Cardiac muscle cell (in vitro differentiated cells and primary cell): ENCODE results near the gene ACADVL. TPM values are rescaled to one million over a fixed set of nuclear protein-coding genes. Genes with fewer than 3 reads are reported as not detected.

Source experiments
- DNase-seq, 2 donors: peaks; one replicate each; pipeline versions ENCODE4 v3.0.0 to v3.0.0-alpha.2; 2010 to 2017; ENCODE audit warnings: low read depth in 1 of 2, low spot score in 1 of 2
- H3K27ac ChIP-seq: fragments of 200-600 bp; sonication (generic); 2 replicates; pipeline ENCODE4 v1.5.1; 2016
- H3K27me3 ChIP-seq: fragments of 200-600 bp; sonication (generic); 2 replicates; pipeline ENCODE4 v1.6.0; 2016; ENCODE audit warnings: control low read depth
- H3K36me3 ChIP-seq: fragments of 200-600 bp; sonication (generic); 2 replicates; pipeline ENCODE4 v1.5.1; 2016; ENCODE audit warnings: control low read depth
- H3K4me1 ChIP-seq: fragments of 200-600 bp; sonication (generic); 2 replicates; pipeline ENCODE4 v1.8.1; 2017; ENCODE audit warnings: low read depth, mild to moderate bottlenecking, mixed run types
- H3K4me3 ChIP-seq: fragments of 200-600 bp; sonication (generic); 2 replicates; pipeline ENCODE4 v1.5.1; 2016; ENCODE audit warnings: mild to moderate bottlenecking
- H3K9me3 ChIP-seq: fragments of 200-600 bp; sonication (generic); 2 replicates; pipeline ENCODE4 v1.5.1; 2017; ENCODE audit warnings: low read depth, mild to moderate bottlenecking, control low read depth
- CTCF ChIP-seq: IDR thresholded peaks from 2 replicates; pipeline ENCODE4 v1.5.1; 2012; ENCODE audit warnings: low read depth, mild to moderate bottlenecking, low read length
- polyA plus RNA-seq: library from polyadenylated mRNA; unstranded; fragments of >200 nt; fragmentation: Nextera tagmentation; extraction: Ambion mirVana; gene quantifications from 2 replicates; pipeline ENCODE4 v1.2.1, GENCODE V29; 2016
- total RNA-seq: library from RNA; depleted of rRNA; stranded (reverse); fragments of >200 nt; gene quantifications from 2 replicates; pipeline ENCODE4 v1.2.3, GENCODE V29; 2016

Gene ACADVL
- total and polyA plus RNA-seq, 2 experiments from 2014 or later, result 364 to 681 TPM

- Histone ChIP-seq H3K27ac (no peak overlapping the region), H3K4me1 (peaks cover under 1% of the 10 kb centered on the region), H3K27me3 (no peaks in the 10 kb centered on the region), H3K9me3 (no peaks in the 10 kb centered on the region), H3K36me3 (peaks cover 70% of the 10 kb centered on the region), H3K4me3 (no peak overlapping the region)
- no peak for TF ChIP-seq CTCF
- no peak for DNase-seq
These were observed 6.1 kb downstream of the ACADVL start for GRCh38 chr17:7225711-7226331.

GRCh38 chr17:7226721-7227710 is 7.3 kb downstream of the ACADVL start:
- Histone ChIP-seq H3K36me3 (peaks cover 68% of the 10 kb centered on the region), H3K27ac (no peak overlapping the region), H3K9me3 (no peaks in the 10 kb centered on the region), H3K4me3 (no peak overlapping the region), H3K27me3 (no peaks in the 10 kb centered on the region), H3K4me1 (no peaks in the 10 kb centered on the region)
- TF ChIP-seq CTCF, result no peak
- DNase-seq, result no peak

- no peak for TF ChIP-seq CTCF
These were observed 9.2 kb downstream of the ACADVL start for GRCh38 chr17:7228920-7229319.

GRCh38 chr17:7229504-7229903 is 9.8 kb downstream of the ACADVL start:
- Histone ChIP-seq H3K36me3 (peaks cover 46% of the 10 kb centered on the region), H3K27me3 (no peaks in the 10 kb centered on the region)

More at GRCh38 chr17:7228920-7229319, 9.2 kb downstream of the ACADVL start:
- Histone ChIP-seq H3K27ac (no peak overlapping the region), H3K9me3 (no peaks in the 10 kb centered on the region), H3K4me3 (no peak overlapping the region), H3K4me1 (peaks cover 4% of the 10 kb centered on the region), H3K36me3 (peaks cover 49% of the 10 kb centered on the region), H3K27me3 (no peaks in the 10 kb centered on the region)
- DNase-seq, result no peak

GRCh38 chr17:7232114-7232513 is 12.4 kb downstream of the ACADVL start:
- Histone ChIP-seq H3K36me3 (peaks cover 29% of the 10 kb centered on the region), H3K4me3 (no peak overlapping the region), H3K9me3 (no peaks in the 10 kb centered on the region), H3K27me3 (no peaks in the 10 kb centered on the region), H3K27ac (no peak overlapping the region), H3K4me1 (peaks cover 9% of the 10 kb centered on the region)
- no peak for TF ChIP-seq CTCF
- DNase-seq, result no peak

More at GRCh38 chr17:7229504-7229903, 9.8 kb downstream of the ACADVL start:
- no peak overlapping the region for H3K4me3 ChIP-seq
- peaks cover 4% of the 10 kb centered on the region for H3K4me1 ChIP-seq
- no peak overlapping the region for H3K27ac ChIP-seq
- no peak for TF ChIP-seq CTCF
- no peaks in the 10 kb centered on the region for H3K9me3 ChIP-seq
- no peak for DNase-seq
